Measurements from ENCODE around the gene SLC35F6.
"Not testable (repeated sequence)": the region's sequence is repeated elsewhere in the genome, so short reads cannot be mapped to it uniquely, and the experiment has no call there.

Gene SLC35F6

DNA sequence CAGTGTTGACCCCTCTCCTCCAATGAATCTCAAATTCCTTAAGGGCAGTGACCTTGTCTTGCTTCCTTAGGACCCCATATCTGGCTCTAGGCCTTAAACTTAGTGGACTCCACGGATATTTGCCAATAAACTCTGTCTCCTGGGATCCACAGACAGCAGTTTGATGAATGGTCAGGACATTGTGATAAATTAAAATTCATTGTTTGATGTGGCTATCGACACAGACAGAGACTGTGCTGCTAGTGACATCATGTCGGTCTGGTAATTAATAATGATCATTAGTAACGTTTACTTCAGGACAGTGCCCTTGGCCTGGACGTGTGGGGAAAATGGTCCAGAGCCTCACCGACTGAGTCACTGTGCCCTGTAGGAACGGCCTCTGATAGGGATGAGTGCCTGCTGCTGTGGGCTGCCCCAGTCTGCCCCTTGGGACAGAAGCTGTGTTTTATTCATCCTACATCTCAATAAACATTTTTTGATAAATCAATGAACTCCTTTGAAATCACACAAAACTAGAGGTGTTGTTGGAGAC, 5.2 kb upstream of the SLC35F6 start:
- DNase-seq = no peak

DNA sequence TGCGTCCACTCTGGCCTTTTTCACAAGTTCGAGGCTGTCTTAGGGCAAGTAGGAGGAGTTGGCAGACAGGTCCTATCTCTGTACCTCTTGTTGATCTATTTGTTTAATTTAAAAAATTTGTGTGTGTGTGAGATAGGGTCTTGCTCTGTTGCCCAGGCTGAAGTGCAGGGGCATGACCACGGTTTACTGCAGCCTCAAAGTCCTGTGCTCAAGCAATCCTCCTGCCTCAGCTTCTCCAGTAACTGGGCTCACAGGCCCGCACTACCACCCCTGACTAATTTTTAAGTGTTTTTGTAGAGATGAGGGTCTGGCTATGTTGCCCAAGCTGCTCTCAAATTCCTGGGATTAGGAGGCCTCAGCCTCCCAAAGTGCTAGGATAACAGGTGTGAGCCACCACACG, 4.2 kb upstream of the SLC35F6 start:
- no peak for DNase-seq

DNA sequence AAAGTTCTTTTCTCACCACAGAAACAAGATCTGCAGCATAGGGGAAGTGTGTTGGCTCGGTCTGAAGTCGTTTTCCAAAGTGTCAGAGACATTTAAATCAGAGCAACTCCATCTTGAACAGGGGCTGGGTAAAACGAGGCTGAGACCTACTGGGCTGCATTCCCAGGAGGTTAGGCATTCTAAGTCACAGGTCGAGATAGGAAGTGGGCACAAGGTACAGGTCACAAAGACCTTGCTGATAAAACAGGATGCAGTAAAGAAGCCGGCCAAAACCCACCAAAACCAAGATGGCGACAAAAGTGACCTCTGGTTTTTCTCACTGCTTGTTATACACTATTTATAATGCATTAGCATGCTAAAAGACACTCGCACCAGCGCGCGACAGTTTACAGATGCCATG, 3.1 kb upstream of the SLC35F6 start:
- not testable (repeated sequence) for DNase-seq

DNA sequence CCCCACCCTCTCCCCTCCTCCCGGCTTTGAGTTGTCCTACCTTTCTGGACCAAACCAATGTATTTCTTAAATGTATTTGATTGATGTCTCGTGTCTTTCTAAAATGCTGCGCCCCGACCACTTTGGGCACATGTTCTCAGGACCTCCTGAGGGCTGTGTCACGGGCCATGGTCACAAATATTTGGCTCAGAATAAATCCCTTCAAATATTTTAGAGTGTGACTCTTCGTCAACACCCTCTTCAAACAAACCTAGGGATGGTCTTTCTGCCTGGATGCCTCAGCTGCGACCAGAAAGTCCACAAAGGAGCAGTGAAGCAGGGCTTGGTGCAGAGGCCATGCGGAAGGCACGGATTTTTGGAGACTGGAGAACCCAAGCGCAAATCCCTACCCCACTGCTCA, 1.1 kb upstream of the SLC35F6 start:
- DNase-seq = no peak

DNA sequence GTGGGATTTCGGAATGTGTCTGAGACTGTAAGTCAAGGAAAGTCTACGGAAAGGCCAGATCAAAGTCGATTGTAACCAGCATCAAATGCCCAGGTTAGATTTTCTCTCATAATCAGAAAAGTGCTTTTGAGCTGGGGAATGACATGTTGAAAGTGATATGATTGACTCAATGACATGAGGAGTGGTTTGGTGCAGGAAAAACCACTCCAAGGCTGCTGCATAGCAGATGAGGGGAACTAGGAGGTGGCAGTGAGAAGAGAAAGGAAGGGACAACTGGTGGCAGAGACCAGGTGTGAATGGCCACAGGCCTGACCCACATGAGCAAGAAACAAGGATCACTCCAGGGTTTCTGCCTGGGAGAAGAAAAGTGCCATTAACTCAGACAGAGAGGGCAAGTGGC, 822 bp downstream of the SLC35F6 start:
- DNase-seq = no peak

DNA sequence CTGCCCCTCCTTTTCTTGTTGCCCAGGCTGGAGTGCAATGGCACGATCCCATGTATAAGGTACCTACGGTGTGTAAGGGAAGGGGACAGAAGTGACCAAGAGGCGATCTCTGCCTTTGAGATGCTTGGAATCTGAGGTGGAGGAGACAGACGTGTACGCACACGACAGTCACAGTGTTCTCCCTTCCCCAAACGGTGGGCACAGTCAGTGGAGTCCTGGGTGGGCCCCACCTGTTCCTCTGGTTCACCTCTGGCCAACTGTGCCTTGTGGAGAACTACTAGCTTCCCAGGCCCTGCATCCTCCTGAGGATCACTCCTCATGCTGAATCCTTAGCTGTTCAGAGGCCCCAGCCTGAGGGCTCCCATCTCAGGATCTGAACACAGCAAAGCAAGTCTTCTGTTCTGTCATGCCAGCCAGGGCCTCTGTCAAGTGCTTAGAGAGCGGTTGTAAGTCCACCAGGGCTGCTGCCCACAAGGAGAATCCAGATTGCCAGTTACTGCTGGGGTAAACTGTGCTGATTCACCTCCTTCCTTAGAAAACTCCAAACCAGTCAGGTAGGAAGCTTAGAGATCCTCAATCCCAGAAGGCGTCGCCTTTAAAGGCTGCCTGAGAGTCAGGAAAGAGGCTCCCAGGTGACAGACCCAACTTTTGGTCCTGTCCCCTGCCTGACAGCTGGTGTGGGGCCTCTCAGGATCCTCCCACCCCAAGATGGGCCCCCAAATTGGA, 1.6 kb downstream of the SLC35F6 start:
- no peak for DNase-seq

DNA sequence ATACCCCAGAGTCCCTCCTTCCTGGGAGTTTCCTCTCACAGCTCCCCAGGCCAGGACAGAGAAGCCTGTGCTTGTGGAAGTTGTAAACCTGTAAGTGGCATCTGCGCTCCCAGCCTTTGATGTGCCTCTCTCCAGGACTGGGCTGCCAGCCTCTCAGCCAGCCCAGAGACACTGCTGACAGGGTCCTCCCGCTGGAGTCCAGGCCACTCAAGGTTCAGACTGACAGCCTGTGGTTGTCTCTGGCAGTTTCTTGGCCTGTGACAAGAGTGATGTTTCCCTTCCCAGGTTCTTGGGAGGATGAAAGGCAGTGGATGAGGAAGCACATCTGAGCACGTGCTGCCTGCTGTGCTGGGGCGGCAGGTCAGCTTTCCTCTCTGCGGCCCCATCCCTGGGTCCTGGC, 3.0 kb downstream of the SLC35F6 start:
- DNase-seq = no peak

DNA sequence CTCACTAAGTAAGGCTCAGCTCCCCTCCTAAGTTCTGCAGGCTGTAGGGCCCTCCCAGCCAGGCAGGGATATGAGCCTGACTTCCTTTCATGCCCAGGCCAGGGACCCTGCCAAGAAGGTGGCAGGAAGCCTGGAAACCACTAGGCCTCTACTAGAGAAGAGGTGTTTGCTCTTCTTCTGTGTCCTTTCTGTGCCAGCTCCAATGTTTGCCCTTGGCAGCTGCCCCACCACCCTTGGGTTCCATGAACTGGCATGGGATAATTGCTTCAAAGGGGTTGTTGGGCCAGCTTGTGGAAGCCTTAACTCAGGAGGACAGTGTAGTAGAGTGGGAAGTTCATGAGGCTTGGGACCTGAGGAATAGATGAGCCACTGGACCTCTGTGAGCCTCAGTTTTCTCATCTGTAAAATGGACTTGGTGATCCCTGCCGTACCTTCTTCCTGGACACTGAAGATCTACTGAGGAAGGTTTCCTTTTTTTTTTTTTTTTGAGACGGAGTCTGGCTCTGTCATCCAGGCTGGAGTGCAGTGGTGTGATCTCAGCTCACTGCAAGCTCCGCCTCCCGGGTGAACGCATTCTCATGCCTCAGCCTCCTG, 3.9 kb downstream of the SLC35F6 start:
- no peak for DNase-seq

DNA sequence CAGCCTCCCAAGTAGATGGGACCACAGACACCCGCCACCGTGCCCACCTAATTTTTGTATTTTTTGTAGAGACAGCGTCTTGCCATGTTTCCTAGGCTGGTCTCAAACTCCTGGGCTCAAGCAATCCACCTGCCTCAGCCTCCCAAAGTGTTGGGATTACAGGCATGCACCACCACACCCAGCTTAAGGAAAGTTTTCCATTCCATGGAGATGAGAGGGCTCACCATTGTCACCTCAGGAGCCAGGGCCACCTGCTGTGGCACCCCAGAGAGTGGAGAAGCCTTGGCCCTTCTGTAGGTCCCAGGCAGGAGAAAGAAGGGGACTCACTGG, 4.6 kb downstream of the SLC35F6 start:
- DNase-seq = no peak

DNA sequence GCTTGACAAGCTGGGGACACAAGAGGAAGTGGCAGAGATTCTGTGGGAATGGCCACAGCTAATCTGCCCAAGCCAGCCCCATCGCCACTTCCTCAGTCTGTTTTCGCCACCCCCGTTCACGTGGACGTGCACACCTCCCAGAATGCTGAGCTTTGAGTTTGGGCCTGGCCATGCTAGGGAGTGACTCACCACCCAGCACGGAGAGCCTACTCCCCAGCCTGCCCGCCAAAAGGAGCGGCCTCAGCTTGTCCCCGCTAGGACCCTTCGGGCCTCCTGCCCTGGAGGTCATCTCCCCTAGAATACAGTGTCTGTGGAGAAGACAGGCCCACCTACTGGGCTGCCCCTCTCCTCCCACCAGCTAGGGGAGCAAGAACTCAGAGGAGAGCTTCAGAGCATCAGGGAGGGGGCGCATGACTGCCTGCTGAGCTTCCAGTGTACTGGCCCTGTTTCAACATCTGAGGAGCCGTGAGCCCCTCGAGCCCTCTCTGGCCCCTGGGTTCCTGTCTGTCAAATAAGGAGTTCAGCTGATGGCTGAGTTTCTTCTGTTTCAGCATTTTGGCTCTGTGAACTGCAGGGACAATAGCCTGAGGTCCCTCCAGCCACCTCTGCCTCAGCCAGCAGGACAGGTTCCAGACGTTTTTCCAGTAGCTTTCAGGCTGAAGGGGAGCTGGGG, 5.1 kb downstream of the SLC35F6 start:
- peak; percentile 68 for DNase-seq

DNA sequence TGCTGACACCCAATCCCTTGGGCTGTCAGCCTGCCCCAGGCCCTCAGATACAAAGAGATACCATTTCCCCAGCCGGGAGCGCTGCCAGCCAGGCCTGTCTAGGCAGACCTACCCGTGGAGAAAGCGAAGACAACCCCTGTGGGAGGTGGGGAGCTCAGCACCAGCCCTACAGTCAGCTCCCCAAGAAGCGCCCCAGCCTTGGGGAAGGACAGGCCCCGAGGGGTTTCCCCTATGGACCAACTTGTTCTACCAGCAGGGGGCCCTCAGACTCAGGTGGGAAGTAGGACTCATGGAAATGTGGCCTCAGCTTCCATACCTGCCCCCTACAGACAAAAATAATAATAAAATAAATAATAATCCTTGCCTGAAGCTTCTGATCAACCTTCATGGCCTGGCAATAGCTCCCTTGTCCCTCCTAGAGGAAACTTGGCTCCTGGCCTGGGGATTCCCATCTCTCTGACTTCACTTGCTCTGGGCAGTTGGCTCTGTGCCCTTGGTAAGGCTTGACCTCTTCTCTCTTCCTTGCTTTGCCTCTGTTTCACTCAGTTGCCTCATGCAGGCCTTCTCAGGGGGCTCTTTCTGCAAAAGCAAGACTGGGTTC, 7.0 kb downstream of the SLC35F6 start:
- DNase-seq = peak; percentile 68

DNA sequence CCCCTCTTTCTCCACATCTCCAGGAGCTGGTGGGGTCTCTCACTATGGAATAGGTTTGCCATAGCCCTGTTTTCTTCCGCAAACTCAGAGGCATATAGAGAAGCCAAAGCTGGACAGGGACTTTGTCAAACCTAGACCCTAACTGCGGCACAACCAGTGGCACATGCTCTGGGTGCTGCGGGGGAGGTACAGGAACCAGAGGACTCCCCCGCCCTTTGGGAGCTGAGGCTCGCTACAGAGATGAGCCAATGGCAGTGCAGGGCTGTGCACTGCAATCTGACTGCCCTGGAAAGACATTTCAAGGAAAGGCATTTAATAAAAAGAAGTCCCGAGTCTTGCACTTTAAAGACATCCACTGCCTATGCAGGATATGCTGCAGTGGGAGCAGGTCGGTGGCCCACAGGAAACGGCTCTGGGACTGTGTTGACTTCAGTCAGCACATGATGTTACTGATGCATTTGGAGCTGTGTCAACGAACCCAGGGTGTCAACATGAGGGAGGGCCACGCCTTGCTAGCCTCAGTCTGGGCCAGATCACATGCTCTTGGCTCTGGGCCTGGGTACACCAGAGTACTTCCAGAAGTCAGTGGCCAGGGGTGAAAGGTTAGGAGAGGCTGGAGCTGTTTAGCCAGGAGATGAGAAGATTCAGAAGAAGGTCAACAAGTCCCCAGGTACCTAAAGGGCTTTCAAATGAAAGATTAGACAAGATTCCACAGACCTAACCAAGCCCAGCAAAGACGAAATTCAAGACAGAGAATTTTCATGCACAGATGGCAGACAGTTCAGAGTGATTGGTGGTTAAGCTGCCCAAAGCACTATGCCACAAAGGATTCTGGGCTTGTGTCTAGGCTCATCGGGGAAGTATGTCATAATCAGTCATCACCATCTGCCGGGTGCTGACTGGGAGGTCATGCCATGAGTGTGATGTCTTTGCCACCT, 8.2 kb downstream of the SLC35F6 start:
- peak; percentile 71 for DNase-seq

DNA sequence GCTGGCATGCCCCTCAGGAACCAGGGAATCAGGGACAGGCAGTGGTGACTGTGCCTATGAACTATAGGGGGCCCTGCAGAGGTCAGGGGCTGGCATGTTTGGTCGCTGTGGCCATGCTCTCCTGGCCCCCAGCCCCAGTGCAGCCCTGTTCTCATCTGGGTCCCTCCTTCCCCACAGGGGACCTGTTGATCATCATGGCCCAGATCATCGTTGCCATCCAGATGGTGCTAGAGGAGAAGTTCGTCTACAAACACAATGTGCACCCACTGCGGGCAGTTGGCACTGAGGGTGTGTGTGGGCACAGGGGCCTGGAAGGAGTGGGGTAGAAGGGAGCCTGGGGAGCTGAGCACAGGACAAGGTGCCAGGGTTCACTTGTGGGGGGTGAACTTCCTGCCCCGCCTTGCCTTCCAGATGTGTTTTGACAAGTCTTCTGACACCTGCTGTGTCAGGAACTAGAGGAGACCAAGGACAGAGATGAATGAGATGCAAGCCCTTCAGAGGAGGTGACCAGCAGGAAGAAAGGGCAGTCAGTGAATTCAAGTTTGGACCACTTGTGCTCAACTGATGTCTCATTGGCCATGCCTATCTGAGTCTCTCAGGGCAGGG, 12.2 kb downstream of the SLC35F6 start:
- no peak for DNase-seq

DNA sequence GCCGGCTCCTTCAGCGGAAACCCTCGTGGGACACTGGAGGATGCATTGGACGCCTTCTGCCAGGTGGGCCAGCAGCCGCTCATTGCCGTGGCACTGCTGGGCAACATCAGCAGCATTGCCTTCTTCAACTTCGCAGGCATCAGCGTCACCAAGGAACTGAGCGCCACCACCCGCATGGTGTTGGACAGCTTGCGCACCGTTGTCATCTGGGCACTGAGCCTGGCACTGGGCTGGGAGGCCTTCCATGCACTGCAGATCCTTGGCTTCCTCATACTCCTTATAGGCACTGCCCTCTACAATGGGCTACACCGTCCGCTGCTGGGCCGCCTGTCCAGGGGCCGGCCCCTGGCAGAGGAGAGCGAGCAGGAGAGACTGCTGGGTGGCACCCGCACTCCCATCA, 14.0 kb downstream of the SLC35F6 start:
- no peak for DNase-seq

DNA sequence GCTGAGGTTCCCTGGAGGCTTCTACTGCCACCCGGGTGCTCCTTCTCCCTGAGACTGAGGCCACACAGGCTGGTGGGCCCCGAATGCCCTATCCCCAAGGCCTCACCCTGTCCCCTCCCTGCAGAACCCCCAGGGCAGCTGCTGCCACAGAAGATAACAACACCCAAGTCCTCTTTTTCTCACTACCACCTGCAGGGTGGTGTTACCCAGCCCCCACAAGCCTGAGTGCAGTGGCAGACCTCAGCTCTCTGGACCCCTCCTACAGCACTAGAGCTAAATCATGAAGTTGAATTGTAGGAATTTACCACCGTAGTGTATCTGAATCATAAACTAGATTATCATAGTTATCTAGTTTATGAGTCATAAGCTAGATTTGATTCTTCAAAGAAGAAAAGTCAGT, 14.4 kb downstream of the SLC35F6 start:
- DNase-seq = no peak

DNA sequence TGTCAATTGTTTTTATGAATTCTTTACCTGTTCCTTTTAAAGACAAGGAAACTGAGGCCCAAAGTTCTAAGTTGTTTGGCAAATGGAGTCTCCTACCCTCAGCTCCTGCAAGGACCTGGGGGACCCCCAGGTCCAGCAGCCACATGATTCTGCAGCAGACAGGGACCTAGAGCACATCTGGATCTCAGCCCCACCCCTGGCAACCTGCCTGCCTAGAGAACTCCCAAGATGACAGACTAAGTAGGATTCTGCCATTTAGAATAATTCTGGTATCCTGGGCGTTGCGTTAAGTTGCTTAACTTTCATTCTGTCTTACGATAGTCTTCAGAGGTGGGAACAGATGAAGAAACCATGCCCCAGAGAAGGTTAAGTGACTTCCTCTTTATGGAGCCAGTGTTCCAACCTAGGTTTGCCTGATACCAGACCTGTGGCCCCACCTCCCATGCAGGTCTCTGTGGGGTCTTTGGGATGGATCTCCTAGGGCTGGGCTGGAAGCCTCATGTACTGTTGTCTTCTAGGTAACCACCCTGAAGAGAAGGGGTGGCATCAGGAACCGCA, 16.2 kb downstream of the SLC35F6 start:
- no peak for DNase-seq

DNA sequence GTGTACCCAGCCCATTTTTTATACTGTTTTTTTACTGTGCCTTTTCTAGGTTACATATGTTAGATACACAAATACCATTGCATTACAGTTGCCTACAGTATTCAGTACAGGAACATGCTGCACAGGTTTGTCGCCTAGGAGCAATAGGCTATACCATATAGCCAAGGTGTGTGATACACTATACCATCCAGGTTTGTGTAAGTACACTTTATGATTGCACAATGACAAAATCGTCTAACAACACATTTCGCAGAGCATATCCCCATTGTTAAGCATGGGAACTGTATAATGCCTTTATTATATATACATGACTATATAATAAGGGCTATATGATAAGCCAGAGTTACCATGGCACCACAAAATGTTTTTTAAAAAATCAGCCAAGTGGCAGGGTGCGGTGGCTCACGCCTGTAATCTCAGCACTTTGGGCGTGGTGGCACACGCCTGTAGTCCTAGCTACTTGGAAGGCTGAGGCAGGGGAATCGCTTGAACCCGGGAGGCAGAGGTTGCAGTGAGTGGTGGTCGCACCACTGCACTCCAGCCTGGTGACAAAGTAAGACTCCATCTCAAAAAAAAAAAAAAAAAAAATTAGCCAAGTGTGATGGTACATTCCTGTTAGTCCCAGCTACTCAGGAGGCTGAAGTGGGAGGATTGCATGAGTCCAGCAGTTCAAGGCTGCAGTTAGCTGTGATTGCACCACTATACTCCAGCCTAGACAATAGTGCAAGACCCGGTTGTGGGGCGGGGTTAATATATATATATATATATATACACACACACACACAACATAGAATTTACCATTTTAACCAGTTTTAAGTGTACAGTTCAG, 19.0 kb downstream of the SLC35F6 start:
- no peak for DNase-seq

DNA sequence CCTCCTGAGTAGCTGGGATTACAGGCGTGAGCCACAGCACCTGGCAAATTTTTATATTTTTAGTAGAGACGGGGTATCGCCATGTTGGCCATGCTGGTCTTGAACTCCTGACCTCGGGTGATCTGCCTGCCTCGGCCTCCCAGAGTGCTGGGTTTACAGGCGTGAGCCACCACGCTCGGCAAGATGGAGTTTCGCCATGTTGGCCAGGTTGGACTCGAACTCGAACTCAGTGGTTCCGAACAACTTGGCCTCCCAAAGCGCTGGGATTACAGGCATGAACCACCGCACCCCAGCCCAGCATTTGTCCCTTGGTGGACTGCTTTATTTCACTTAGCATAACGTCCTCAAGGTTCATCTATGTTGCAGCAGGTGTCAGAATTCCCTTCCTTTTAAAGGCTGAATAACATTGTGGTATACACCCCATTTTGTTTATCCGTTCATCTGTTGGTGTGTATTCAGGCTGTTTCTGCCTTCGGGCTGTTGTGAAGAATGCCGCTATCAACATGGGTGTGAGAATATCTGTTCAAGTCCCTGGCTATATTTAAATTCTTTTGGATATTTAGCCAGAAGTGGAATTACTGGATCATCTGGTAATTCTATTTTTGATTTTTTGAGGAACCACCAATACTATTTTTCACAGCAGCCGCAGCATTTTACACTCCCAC, 20.6 kb downstream of the SLC35F6 start:
- DNase-seq = no peak

DNA sequence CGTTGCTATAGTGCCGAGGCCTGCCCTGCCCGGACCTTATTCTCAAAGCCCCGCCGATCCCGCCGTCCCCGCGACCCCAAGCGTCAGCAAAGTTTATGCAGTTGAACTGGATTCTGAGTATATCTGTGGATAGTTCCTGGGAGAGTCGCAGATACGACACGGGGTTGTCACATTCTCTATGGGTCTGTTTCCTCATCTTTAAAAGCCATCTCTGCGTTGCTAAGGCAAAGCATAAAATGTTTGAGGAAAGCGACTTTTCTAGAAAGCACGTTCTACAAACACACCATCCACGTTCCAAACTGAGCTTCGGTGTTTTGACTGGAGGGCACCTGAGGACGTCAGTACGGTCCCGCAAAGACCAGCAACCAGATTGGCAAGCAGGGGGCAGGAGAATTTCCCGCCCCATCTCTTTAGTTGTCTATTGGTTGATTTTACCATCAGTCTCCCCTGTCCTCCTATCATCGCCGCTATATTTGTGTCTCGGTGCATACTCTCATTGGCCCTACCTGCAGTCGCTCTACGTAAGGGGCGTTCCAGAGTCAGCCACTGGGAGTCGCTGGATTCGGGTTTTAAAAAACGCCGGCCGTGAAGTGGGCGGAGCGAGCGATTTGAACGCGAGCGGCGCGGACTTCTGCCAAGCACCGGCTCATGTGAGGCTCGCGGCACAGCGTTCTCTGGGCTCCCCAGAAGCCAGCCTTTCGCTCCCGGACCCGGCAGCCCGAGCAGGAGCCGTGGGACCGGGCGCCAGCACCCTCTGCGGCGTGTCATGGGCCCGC, 21.5 kb downstream of the SLC35F6 start, which contains the start of gene CENPA:
TSS of gene CENPA (plus strand) at position 626 of the 776 bp plus-strand sequence. CDS start at position 767, 141 bp downstream.
- DNase-seq = peak; percentile 98

All from HCEC 1CT (cell line).